GM11168 (cell line): ENCODE measurements around the gene MAP3K13.
"Not testable (repeated sequence)": the region's sequence is repeated elsewhere in the genome, so short reads cannot be mapped to it uniquely, and the experiment has no call there.

ENCODE experiments used
- in situ Hi-C: fragments of 300-500 bp; cut with MboI; formaldehyde crosslinking; loops from one replicate; pipeline ENCODE4 v1.12.0; 2022; ENCODE audit warnings: low sequenced_read_pairs; ENCODE audit not compliant: unreplicated experiment

MAP3K13 gene

GRCh38 chr3:185387646-185388045 lies 24.7 kb downstream of the MAP3K13 start:
- in situ Hi-C loops, result no loop called here

- in situ Hi-C loops, result no loop called here
These were observed 30.1 kb downstream of the MAP3K13 start for GRCh38 chr3:185393055-185393454.

- in situ Hi-C loops, result no loop called here
These were observed 34.7 kb downstream of the MAP3K13 start for GRCh38 chr3:185397676-185398075.

GRCh38 chr3:185399737-185400667 lies 37.1 kb downstream of the MAP3K13 start:
- in situ Hi-C loops, result no loop called here

GRCh38 chr3:185400866-185401265 lies 37.9 kb downstream of the MAP3K13 start:
- in situ Hi-C loops, result no loop called here

- in situ Hi-C loops, result no loop called here
These were observed 38.5 kb downstream of the MAP3K13 start for GRCh38 chr3:185401319-185401955.

GRCh38 chr3:185402561-185402960 lies 39.6 kb downstream of the MAP3K13 start:
- in situ Hi-C loops, result no loop called here

- in situ Hi-C loops, result no loop called here
These were observed 40.1 kb downstream of the MAP3K13 start for GRCh38 chr3:185403002-185403401.

- in situ Hi-C loops, result no loop called here
These were observed 42.3 kb downstream of the MAP3K13 start for GRCh38 chr3:185405243-185405642.

GRCh38 chr3:185405664-185406063 lies 42.7 kb downstream of the MAP3K13 start:
- in situ Hi-C loops, result no loop called here

- in situ Hi-C loops, result no loop called here
These were observed 43.2 kb downstream of the MAP3K13 start for GRCh38 chr3:185406121-185406620.

GRCh38 chr3:185409957-185410356 lies 47.0 kb downstream of the MAP3K13 start:
- in situ Hi-C loops, result no loop called here

GRCh38 chr3:185411133-185411532 lies 48.2 kb downstream of the MAP3K13 start:
- in situ Hi-C loops, result no loop called here

- in situ Hi-C loops, result no loop called here
These were observed 53.6 kb downstream of the MAP3K13 start for GRCh38 chr3:185416513-185416912.

GRCh38 chr3:185418561-185418977 lies 55.6 kb downstream of the MAP3K13 start:
- in situ Hi-C loops, result not testable (repeated sequence)

- in situ Hi-C loops, result no loop called here
These were observed 57.8 kb downstream of the MAP3K13 start for GRCh38 chr3:185420762-185421161.

- in situ Hi-C loops, result no loop called here
These were observed 58.8 kb downstream of the MAP3K13 start for GRCh38 chr3:185421577-185422232.

- in situ Hi-C loops, result no loop called here
These were observed 59.7 kb downstream of the MAP3K13 start for GRCh38 chr3:185422677-185423076.

GRCh38 chr3:185423178-185423577 lies 60.2 kb downstream of the MAP3K13 start:
- in situ Hi-C loops, result no loop called here

GRCh38 chr3:185424435-185424834 lies 61.5 kb downstream of the MAP3K13 start:
- in situ Hi-C loops, result no loop called here

- in situ Hi-C loops, result no loop called here
These were observed 67.4 kb downstream of the MAP3K13 start for GRCh38 chr3:185430375-185430774.
